Esophagus squamous epithelium (tissue), 4 donors: ENCODE data around the gene TBX3.

ENCODE experiments used
- POLR2A ChIP-seq, 4 donors: fragments of 450-650 bp; IDR thresholded peaks; one replicate each; pipeline ENCODE4 v1.6.1; 2017; ENCODE audit warnings: antibody characterized with exemption in 4 of 4, mild to moderate bottlenecking in 4 of 4, moderate library complexity in 3 of 4
- TF ChIP-seq, protein P1 (sequence below), 6 experiments: fragments of 450-650 bp in 4 of 6; fragments of 200-600 bp in 2 of 6; sonication (generic) in 2 of 6; IDR thresholded peaks; one replicate each; pipeline ENCODE4 v1.5.1; 2016 to 2019; ENCODE audit warnings: antibody characterized with exemption in 6 of 6, mild to moderate bottlenecking in 4 of 6, moderate library complexity in 4 of 6

DNA sequence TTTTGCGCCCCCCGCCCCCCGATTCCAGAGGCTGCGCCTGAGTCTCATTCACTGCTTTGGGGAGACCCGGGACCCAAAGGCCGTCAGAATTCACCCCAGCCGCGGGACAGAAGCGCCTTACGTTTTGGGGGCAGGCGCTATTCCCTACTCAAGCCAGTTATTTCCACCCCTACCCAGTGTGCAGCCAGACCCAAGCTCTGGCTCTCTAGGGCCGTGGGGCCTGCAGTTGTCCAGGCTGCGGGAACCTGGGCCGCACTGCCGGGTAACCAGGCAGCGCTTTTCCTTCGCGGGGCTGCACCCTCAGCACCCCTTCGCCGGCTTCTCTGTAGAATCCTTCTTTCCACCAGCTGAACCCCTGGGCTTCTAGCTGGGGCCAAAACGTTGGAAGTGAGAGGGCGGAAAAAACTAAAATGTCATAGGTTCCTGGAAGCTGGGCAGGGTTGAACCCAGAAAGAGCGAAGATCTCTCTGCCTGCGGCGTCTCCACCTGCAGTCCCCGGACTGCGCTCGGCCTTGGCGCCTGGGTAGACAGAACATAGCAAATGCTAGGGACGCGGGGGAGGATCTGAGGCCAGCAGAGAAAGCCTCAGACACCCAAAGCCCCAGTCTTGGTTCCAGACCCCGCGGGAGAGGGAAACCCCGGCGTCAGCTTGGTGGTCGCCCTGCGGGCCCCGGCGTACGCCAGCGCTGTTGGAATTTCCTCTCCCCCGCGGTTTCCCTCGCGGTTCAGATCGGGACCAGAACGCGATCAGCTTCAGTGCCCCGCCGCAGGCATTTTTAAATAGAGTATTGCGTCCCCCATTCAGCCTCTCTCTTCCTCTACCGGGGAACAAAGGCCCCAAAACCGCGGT, 18.3 kb downstream of the TBX3 start:
- TF ChIP-seq POLR2A (IDR thresholded peaks at IDR 0.05) = no peak
- TF ChIP-seq, protein P1, sequence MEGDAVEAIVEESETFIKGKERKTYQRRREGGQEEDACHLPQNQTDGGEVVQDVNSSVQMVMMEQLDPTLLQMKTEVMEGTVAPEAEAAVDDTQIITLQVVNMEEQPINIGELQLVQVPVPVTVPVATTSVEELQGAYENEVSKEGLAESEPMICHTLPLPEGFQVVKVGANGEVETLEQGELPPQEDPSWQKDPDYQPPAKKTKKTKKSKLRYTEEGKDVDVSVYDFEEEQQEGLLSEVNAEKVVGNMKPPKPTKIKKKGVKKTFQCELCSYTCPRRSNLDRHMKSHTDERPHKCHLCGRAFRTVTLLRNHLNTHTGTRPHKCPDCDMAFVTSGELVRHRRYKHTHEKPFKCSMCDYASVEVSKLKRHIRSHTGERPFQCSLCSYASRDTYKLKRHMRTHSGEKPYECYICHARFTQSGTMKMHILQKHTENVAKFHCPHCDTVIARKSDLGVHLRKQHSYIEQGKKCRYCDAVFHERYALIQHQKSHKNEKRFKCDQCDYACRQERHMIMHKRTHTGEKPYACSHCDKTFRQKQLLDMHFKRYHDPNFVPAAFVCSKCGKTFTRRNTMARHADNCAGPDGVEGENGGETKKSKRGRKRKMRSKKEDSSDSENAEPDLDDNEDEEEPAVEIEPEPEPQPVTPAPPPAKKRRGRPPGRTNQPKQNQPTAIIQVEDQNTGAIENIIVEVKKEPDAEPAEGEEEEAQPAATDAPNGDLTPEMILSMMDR (IDR thresholded peaks at IDR 0.05) = no peak
